DOHH2 (cell line): ENCODE results near the gene RAD51B.

Source experiments
- H3F3A ChIP-seq: fragments of 200-600 bp; sonication (generic), shearing (Covaris generic); 2 replicates; pipeline ENCODE4 v1.6.0; 2016; ENCODE audit warnings: antibody characterized with exemption, mild to moderate bottlenecking; ENCODE audit not compliant: control insufficient read depth, insufficient read depth
- H3K27ac ChIP-seq: fragments of 200-600 bp; sonication (generic); 2 replicates; pipeline ENCODE4 v1.5.1; 2014; ENCODE audit warnings: low read depth, mild to moderate bottlenecking, low read length, moderate library complexity
- H3K27me3 ChIP-seq: fragments of 200-600 bp; sonication (generic); 2 replicates; pipeline ENCODE4 v1.6.1; 2014; ENCODE audit warnings: mild to moderate bottlenecking, low read length, mixed read lengths; ENCODE audit not compliant: control insufficient read depth
- H3K36me3 ChIP-seq: fragments of 200-600 bp; sonication (generic); 2 replicates; pipeline ENCODE4 v1.6.1; 2014; ENCODE audit warnings: mild to moderate bottlenecking, low read length, moderate library complexity, mixed read lengths; ENCODE audit not compliant: control insufficient read depth
- H3K4me1 ChIP-seq: fragments of 200-600 bp; sonication (generic); 2 replicates; pipeline ENCODE4 v1.6.1; 2014; ENCODE audit warnings: mild to moderate bottlenecking, low read length, mixed read lengths; ENCODE audit not compliant: control insufficient read depth
- H3K4me2 ChIP-seq: fragments of 200-600 bp; sonication (generic); 2 replicates; pipeline ENCODE4 v1.6.0; 2014; ENCODE audit warnings: mild to moderate bottlenecking, low read length, moderate library complexity
- H3K4me3 ChIP-seq: fragments of 200-600 bp; sonication (generic); 2 replicates; pipeline ENCODE4 v1.5.1; 2014; ENCODE audit warnings: mild to moderate bottlenecking, low read length, mixed read lengths
- H3K79me2 ChIP-seq: fragments of 200-600 bp; sonication (generic); 2 replicates; pipeline ENCODE4 v1.6.1; 2014; ENCODE audit warnings: mild to moderate bottlenecking, low read length, mixed read lengths; ENCODE audit not compliant: control insufficient read depth
- H3K9me2 ChIP-seq: fragments of 200-600 bp; sonication (generic); replicated peaks from 2 replicates; pipeline ENCODE4 v1.6.1; 2014; ENCODE audit warnings: mild to moderate bottlenecking, low read length, mixed read lengths; ENCODE audit not compliant: control insufficient read depth
- H3K9me3 ChIP-seq: fragments of 200-600 bp; sonication (generic); 2 replicates; pipeline ENCODE4 v1.6.1; 2014; ENCODE audit warnings: antibody characterized with exemption, low read length, mixed read lengths; ENCODE audit not compliant: control insufficient read depth, insufficient read depth
- H4K20me1 ChIP-seq: fragments of 200-600 bp; sonication (generic); 2 replicates; pipeline ENCODE4 v1.6.0; 2014; ENCODE audit warnings: low read depth, mild to moderate bottlenecking, antibody characterized with exemption, low read length, moderate library complexity; ENCODE audit not compliant: control insufficient read depth, insufficient read depth
- CTCF ChIP-seq: fragments of 200-600 bp; sonication (generic); IDR thresholded peaks from one replicate; pipeline ENCODE4 v1.5.1; 2014; ENCODE audit warnings: antibody characterized with exemption, mild to moderate bottlenecking, low read depth, low read length; ENCODE audit not compliant: poor library complexity, severe bottlenecking
- EZH2phosphoT487 ChIP-seq: fragments of 200-600 bp; sonication (generic); IDR thresholded peaks from 2 replicates; pipeline ENCODE4 v1.6.1; 2017; ENCODE audit warnings: borderline replicate concordance, mild to moderate bottlenecking, antibody characterized with exemption, low read length, moderate library complexity, mixed read lengths

RAD51B gene

GRCh38 chr14:68523326-68523610, 703.7 kb downstream of the RAD51B start:
- Histone ChIP-seq H3K36me3 (no peaks in the 10 kb centered on the region), H3K4me1 (peaks cover 17% of the 10 kb centered on the region), H3K9me3 (no peaks in the 10 kb centered on the region), H3K4me2 (no peak overlapping the region), H3K4me3 (no peak overlapping the region), H3K79me2 (no peaks in the 10 kb centered on the region), H3K27me3 (no peaks in the 10 kb centered on the region), H3K27ac (no peak overlapping the region), H4K20me1 (no peaks in the 10 kb centered on the region), H3K9me2 (no peaks in the 10 kb centered on the region), H3F3A (no peaks in the 10 kb centered on the region)
- no peak for TF ChIP-seq CTCF
- TF ChIP-seq EZH2phosphoT487 = no peak

DNA sequence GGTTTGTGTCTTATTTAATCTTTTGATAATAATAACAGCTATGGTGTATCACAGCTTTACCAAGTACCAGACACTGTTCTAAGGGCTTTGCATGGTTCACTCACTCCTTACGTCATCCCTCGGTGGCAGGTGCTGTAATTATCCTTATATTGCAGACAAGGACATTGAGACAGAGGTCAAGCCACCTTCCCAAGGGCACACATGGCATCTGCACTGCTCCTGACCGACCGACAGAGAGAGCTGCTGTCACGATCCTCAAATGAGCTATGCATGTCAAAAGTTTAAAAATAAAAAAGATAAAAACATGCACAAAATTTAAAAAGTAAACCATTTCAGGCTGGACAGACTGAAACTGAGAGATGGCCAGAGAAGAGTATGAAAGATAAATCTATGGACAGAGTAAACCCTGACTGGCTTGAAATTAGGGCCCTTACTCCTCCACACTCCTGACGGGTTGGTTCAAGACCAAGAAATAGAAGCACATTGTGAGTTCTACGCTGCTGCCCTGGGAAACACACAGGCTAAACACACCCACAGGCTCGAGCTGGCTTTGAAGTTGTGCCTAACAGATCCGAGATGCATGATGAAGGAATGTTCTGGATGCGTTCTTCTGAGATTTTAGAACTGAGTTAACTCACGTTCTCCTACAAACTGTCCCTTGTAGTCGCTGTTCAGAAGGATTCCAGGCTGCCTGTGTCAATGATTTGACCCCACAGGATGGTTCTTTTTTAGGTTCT, 704.6 kb downstream of the RAD51B start:
- Histone ChIP-seq H3K4me1 (peaks cover 19% of the 10 kb centered on the region), H3F3A (no peaks in the 10 kb centered on the region), H3K4me2 (no peak overlapping the region)

DNA sequence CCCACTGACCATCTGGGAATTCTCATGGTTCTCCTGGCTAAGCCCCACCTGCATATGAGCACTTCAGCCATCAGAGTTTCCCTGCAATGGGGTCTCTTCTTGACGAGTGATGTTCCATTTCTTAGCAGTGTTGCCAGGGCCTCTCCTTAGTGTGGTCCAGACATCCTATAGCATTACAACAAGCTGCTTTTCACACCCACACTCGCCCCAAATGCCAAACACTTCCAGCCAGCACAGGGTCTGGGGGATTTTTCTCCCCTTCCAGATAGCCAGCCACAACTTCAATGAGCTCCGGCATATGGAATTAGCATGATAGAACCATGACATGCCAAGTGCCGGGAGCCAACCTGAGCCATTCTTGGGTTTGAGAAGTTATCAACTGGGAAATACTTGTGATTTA, 705.9 kb downstream of the RAD51B start:
- Histone ChIP-seq H3K9me2 (no peaks in the 10 kb centered on the region), H3K27me3 (no peaks in the 10 kb centered on the region), H3K36me3 (no peaks in the 10 kb centered on the region), H3K4me3 (no peak overlapping the region), H3K4me1 (peaks cover 19% of the 10 kb centered on the region), H3K79me2 (no peaks in the 10 kb centered on the region), H3F3A (no peaks in the 10 kb centered on the region), H3K27ac (no peak overlapping the region), H3K4me2 (no peak overlapping the region), H4K20me1 (no peaks in the 10 kb centered on the region), H3K9me3 (peaks cover 16% of the 10 kb centered on the region; the same call in 1 of the 2 replicates)
- TF ChIP-seq EZH2phosphoT487 (no peak), CTCF (no peak)

More for the DNA sequence above, 704.6 kb downstream of the RAD51B start:
- no peaks in the 10 kb centered on the region for H4K20me1 ChIP-seq
- TF ChIP-seq EZH2phosphoT487 = no peak
- TF ChIP-seq CTCF = no peak
- H3K36me3 ChIP-seq = no peaks in the 10 kb centered on the region
- H3K27ac ChIP-seq = no peak overlapping the region
- peaks cover 4% of the 10 kb centered on the region; the same call in 1 of the 2 replicates for H3K9me3 ChIP-seq
- H3K9me2 ChIP-seq = no peaks in the 10 kb centered on the region
- no peak overlapping the region for H3K4me3 ChIP-seq
- no peaks in the 10 kb centered on the region for H3K27me3 ChIP-seq
- H3K79me2 ChIP-seq = no peaks in the 10 kb centered on the region
